Right lobe of liver (tissue), 4 donors: ENCODE results near the gene SNAP25.

Experiments
- POLR2A ChIP-seq: fragments of 450-650 bp; IDR thresholded peaks from one replicate; pipeline ENCODE4 v1.6.1; 2017; ENCODE audit warnings: antibody characterized with exemption, mild to moderate bottlenecking
- TF ChIP-seq, protein P1 (sequence below), 4 donors: fragments of 200-600 bp in 3 of 4; fragments of 450-650 bp in 1 of 4; IDR thresholded peaks; one replicate each; pipeline versions ENCODE4 v1.5.1 to v1.8.0; 2016 to 2022; ENCODE audit warnings: antibody characterized with exemption in 4 of 4, mild to moderate bottlenecking in 2 of 4
- donor health status: DM: no; HTN: no; CAD: no.
- donor health status: DM: no; HTN: no; CAD: no.
- donor health status: DM: no; HTN: yes; CAD: no.

DNA sequence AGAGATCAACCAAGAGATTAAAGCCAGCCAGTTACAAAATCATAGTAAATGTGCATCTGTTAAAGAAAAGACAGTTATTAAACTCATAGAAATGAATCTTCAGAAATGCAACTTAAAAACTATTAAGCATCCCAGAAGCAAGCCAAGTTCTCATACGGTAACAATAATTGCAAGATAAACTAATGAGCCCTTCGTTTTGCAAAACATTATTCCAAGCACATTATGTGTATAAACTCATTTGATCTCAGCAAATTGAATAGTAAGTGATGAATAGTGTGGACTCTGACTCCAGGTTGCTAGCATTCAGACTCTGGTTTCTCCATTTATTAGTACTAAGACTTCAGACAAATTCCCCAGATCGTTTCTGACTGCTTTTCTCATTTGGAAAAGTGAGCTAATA lies 85.2 kb downstream of the SNAP25 start:
- TF ChIP-seq, protein P1, sequence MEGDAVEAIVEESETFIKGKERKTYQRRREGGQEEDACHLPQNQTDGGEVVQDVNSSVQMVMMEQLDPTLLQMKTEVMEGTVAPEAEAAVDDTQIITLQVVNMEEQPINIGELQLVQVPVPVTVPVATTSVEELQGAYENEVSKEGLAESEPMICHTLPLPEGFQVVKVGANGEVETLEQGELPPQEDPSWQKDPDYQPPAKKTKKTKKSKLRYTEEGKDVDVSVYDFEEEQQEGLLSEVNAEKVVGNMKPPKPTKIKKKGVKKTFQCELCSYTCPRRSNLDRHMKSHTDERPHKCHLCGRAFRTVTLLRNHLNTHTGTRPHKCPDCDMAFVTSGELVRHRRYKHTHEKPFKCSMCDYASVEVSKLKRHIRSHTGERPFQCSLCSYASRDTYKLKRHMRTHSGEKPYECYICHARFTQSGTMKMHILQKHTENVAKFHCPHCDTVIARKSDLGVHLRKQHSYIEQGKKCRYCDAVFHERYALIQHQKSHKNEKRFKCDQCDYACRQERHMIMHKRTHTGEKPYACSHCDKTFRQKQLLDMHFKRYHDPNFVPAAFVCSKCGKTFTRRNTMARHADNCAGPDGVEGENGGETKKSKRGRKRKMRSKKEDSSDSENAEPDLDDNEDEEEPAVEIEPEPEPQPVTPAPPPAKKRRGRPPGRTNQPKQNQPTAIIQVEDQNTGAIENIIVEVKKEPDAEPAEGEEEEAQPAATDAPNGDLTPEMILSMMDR (IDR thresholded peaks at IDR 0.05) = no peak
- TF ChIP-seq POLR2A = no peak
